Fibroblast of pulmonary artery (primary cell): ENCODE results near the gene CHPF.

ENCODE experiments used
- DNase-seq: peaks from one replicate; pipeline ENCODE4 v3.0.0-alpha.2; 2010; ENCODE audit warnings: low read depth
- H3K4me3 ChIP-seq: replicated peaks from 2 replicates; pipeline ENCODE4 v1.5.1; 2011; ENCODE audit warnings: low read depth, mild to moderate bottlenecking, control low read depth, low read length, moderate library complexity
- CTCF ChIP-seq: IDR thresholded peaks from 2 replicates; pipeline ENCODE4 v1.5.1; 2011; ENCODE audit warnings: mild to moderate bottlenecking, control low read depth, low read length, inconsistent platforms; ENCODE audit errors: missing control alignments

CHPF gene

DNA sequence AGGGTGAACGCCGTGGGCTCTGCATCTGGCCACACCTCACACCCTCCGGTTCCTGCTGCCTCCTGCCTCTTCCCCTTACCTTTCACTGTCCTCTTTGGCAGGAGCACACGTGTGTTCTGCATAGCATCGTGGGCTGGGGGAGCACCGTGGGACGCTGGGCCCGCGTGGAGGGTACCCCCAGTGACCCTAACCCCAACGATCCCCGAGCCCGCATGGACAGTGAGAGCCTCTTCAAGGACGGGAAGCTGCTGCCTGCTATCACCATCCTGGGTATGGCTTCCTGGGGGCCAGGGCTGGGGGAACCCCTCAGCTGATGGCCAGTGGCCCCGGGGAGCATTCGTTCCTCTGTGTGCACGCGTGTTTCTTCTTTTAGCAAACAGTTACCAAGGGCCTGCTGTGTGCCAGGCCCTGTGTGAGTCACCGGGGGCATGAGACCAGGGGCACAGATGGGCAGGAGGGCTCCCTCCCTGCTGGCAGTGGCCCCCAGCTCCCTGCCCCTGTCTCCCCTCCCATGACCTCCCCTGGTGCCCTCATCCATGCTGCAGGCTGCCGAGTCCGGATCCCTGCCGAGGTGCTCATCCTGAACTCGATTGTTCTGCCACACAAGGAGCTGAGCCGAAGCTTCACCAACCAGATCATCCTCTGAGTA is 37.3 kb downstream of the CHPF start:
- DNase-seq, result no peak
- TF ChIP-seq CTCF, result no peak
- H3K4me3 ChIP-seq, result no peak overlapping the region

DNA sequence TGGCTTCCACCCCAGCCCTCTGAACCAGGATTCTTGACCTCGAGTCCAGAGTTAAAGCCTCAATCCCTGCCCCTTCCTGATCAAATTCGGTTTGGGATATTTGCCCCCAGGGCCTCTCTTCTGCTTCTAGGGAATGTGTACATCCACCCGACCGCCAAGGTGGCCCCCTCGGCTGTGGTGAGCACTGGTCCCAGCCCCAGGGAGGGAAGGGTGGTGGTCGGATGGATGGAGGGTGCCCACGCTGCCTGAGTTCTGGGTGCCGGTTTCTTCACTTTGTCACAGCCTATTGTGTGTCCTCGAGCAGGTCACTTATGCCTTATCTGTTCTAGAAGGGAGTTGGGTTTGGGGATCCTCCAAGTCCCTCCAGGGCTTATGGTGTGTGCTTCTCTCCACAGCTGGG is 38.0 kb downstream of the CHPF start:
- TF ChIP-seq CTCF, result no peak

GRCh38 chr2:219502618-219503017 is 41.0 kb downstream of the CHPF start:
- DNase-seq, result no peak
- TF ChIP-seq CTCF, result no peak
- no peak overlapping the region for H3K4me3 ChIP-seq

More for the DNA sequence above, 38.0 kb downstream of the CHPF start:
- H3K4me3 ChIP-seq, result no peak overlapping the region
- no peak for DNase-seq

DNA sequence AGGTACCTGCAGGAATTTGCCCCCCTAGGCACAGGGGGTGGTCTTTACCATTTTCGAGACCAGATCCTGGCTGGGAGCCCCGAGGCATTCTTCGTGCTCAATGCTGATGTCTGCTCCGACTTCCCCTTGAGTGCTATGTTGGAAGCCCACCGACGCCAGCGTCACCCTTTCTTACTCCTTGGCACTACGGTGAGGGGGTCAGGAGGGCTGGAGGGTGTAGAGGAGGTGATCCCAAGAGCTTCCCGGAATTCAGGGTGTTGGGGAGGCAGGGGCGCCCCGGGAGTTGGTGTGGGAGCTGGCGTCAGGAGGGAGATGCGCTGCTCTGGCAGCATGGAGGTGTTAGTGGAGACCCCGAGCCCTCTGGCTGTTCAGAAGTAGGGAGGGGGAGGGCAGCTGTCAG is 41.8 kb downstream of the CHPF start:
- H3K4me3 ChIP-seq, result no peak overlapping the region
- no peak for DNase-seq
- no peak for TF ChIP-seq CTCF

- no peak overlapping the region for H3K4me3 ChIP-seq
- DNase-seq, result no peak
- peak; percentile 22 for TF ChIP-seq CTCF
Measured at GRCh38 chr2:219500135-219500534, 43.5 kb downstream of the CHPF start.

DNA sequence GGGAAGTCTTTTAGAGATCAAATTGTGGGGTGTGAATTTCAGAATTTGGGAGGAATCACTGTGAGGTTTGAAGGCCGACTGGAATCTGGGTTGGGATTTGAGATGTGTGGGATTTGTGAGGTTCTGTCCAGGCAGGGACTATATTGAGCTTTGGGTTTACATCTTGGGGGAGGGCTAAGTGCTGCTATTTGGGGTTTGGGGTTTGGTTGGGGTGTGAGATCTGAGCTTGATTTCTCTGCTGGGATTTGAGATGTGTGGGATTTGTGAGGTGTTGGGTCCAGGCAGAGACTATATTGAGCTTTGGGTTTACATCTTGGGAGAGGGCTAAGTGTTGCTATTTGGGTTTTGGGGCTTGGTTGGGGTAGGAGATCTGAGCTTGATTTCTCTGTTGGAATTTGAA is 44.1 kb downstream of the CHPF start:
- TF ChIP-seq CTCF, result no peak
- DNase-seq, result no peak
- H3K4me3 ChIP-seq, result peak overlapping the region; percentile 90

GRCh38 chr2:219499058-219499307 is 44.6 kb downstream of the CHPF start:
- H3K4me3 ChIP-seq, result peak overlapping the region; percentile 90
- TF ChIP-seq CTCF, result no peak

More at GRCh38 chr2:219499058-219499307, 44.6 kb downstream of the CHPF start:
- no peak for DNase-seq
